Muscle of leg (tissue), 11 donors: ENCODE results near the gene ELOVL7. TPM values are rescaled to one million over a fixed set of nuclear protein-coding genes. Genes with fewer than 3 reads are reported as not detected.
"Not testable (repeated sequence)": the region's sequence is repeated elsewhere in the genome, so short reads cannot be mapped to it uniquely, and the experiment has no call there.

ENCODE experiments used
- DNase-seq: peaks from one replicate; pipeline ENCODE4 v3.0.0; 2013
- H3K27ac ChIP-seq: one replicate; pipeline ENCODE4 v1.5.1; 2013; ENCODE audit warnings: mild to moderate bottlenecking, low read length, control low read depth
- H3K27me3 ChIP-seq: one replicate; pipeline ENCODE4 v1.6.1; 2013; ENCODE audit warnings: low read length; ENCODE audit not compliant: control insufficient read depth, insufficient read depth
- H3K36me3 ChIP-seq: one replicate; pipeline ENCODE4 v1.6.1; 2013; ENCODE audit warnings: low read length; ENCODE audit not compliant: control insufficient read depth, insufficient read depth
- H3K4me1 ChIP-seq: one replicate; pipeline ENCODE4 v1.6.1; 2013; ENCODE audit warnings: low read length; ENCODE audit not compliant: control insufficient read depth, insufficient read depth
- H3K4me3 ChIP-seq: one replicate; pipeline ENCODE4 v1.5.1; 2013; ENCODE audit warnings: low read length, control low read depth
- H3K9me3 ChIP-seq: replicated peaks from 2 replicates; pipeline ENCODE4 v1.6.1; 2013; ENCODE audit warnings: low read depth, low read length; ENCODE audit not compliant: control insufficient read depth
- WGBS: methylation state at CpG from one replicate; pipeline ENCODE4 v1.1.5; 2013; ENCODE audit warnings: missing lambda C conversion rate; ENCODE audit not compliant: insufficient coverage; 5-methylcytosine and 5-hydroxymethylcytosine counted together
- polyA plus RNA-seq, 8 donors: library from polyadenylated mRNA; unstranded; fragments of 120-200 nt; gene quantifications; one replicate each; pipeline versions ENCODE4 v1.2.1 to v1.2.3, GENCODE V29; 2013; ENCODE audit warnings: inconsistent platforms in 1 of 8, low replicate concordance in 1 of 8; ENCODE audit not compliant: insufficient read length in 8 of 8, insufficient read depth in 1 of 8
- total RNA-seq: library from RNA; stranded (reverse); fragments of 120-200 nt; gene quantifications from one replicate; pipeline ENCODE4 v1.2.4, GENCODE V29; 2013

Gene ELOVL7
- total and polyA plus RNA-seq, 9 donors: 0.11 to 3.4 (median 0.21) TPM

DNA sequence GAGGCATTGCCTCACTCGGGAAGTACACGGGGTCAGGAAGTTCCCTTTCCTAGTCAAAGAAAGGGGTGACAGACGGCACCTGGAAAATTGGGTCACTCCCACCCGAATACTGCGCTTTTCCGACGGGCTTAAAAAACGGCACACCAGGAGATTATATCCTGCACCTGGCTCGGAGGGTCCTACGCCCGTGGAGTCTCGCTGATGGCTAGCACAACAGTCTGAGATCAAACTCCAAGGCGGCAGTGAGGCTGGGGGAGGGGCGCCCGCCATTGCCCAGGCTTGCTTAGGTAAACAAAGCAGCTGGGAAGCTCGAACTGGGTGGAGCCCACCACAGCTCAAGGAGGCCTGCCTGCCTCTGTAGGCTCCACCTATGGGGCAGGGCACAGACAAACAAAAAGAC lies 16.5 kb upstream of the ELOVL7 start:
- 88% methylated on average over 6 of the region's 16 CpGs for WGBS
- not testable (repeated sequence) for DNase-seq, H3K4me1 ChIP-seq, H3K27me3 ChIP-seq, H3K4me3 ChIP-seq, H3K27ac ChIP-seq, H3K9me3 ChIP-seq, H3K36me3 ChIP-seq

DNA sequence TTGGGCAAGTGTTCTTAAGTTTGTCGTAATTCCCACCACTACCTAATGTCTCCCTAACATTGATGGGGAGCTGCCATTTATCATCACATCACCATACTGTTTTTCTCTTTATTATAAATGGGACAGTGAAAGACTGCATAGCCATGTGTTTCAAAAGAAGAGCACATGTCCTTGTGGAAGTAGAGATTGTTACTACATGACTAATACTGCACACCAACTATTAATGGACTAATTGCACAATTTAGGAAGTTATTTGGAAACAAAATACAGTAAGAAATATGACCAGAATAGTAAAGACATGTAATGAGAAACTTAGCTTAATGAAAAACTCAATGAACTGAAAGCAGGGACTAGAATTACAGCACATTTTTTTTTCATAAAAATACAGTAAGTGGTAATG lies 12.0 kb upstream of the ELOVL7 start:
- DNase-seq: no peak
- Histone ChIP-seq H3K36me3 (no peaks in the 10 kb centered on the region), H3K4me3 (no peak overlapping the region), H3K4me1 (no peaks in the 10 kb centered on the region), H3K9me3 (peaks cover 4% of the 10 kb centered on the region), H3K27me3 (no peaks in the 10 kb centered on the region), H3K27ac (no peak overlapping the region)
- no CpG with 5 or more reads among the region's 1 CpG for WGBS

DNA sequence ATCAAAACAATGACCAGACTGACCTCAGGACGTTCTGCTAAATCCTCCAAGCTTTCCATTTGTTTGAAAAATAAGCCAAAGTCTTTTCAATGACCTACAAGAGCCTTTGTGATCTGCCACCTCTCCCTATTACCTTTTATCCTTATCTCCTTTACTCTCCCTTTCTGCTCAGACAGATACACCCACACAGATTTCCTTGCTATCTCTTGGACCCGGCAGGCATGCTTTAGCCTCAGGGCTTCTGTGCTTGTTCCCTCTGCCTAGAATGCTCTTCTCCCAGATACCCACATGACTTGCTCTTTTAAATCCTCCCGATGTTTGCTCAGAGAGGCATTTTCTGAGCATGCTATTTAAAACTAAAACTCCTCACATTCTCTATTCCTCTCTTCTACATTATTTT lies 8.9 kb upstream of the ELOVL7 start:
- Histone ChIP-seq H3K36me3 (no peaks in the 10 kb centered on the region), H3K9me3 (peaks cover 4% of the 10 kb centered on the region), H3K4me1 (no peaks in the 10 kb centered on the region), H3K27me3 (no peaks in the 10 kb centered on the region), H3K27ac (no peak overlapping the region), H3K4me3 (no peak overlapping the region)
- no peak for DNase-seq
- WGBS: 40% methylated on average over 3 of the region's 3 CpGs

DNA sequence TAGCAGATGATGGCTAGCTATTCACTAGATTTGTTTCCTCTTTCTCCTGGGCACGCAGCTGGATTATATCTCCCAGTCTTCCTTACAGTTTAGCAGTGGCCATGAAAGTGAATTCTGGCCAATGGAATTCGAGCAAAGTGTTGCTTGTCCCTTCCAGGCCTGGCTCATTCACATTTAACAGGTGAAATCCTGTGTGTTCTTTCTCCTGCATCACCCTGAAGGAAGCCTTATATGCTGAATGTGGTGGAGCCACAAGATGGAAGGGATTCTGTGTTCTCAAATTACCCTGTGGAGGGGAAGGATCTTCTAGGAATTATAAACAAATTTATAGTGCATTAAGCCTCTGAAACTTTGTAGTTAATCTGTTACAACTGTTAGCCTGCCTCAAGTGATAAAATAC lies 8.2 kb upstream of the ELOVL7 start:
- Histone ChIP-seq H3K36me3 (no peaks in the 10 kb centered on the region), H3K4me3 (no peak overlapping the region), H3K9me3 (no peaks in the 10 kb centered on the region), H3K27me3 (peaks cover 2% of the 10 kb centered on the region), H3K27ac (no peak overlapping the region), H3K4me1 (no peaks in the 10 kb centered on the region)
- WGBS: 80% methylated on average over 1 of the region's 2 CpGs
- DNase-seq: no peak

DNA sequence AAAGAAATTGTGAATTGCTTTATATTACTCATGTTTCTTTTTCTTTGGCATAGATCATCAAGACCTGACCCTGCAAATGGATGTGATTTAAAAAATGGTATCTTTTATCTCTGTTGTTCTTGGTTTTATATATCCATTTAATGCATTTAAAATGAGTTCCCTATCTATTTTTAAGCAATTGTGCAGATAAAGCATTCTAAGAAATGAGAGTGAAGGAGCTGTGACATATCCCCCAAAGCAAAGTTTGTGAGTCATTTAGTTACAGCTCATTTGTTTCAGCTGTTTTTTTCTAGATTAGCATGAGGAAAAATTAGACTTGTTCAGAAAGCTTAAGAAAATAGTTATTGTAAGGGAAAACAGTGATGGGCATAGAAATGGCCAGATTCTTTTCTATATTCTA lies 7.6 kb upstream of the ELOVL7 start:
- Histone ChIP-seq H3K27me3 (peaks cover 3% of the 10 kb centered on the region), H3K4me3 (no peak overlapping the region), H3K4me1 (no peaks in the 10 kb centered on the region), H3K27ac (no peak overlapping the region), H3K36me3 (no peaks in the 10 kb centered on the region), H3K9me3 (no peaks in the 10 kb centered on the region)
- DNase-seq: no peak

DNA sequence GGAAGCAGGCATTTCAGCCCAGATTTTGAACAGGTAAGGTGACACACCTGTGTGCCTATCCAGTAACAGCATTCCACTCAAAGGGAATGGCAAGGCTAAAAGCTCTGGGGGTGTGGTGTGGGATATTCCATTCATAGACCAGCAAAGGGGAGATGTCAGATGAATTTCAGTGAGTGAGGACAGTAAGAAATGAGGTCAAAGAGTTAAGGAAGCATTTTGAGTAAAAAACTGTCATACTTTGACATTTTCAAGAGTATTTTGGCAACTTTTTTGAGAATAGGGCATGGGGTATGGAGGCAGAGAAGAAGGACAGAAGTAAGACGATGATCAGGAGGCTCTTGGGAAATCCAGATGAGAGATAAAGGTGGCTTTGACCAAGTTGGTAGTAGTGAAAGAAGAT lies 2.2 kb upstream of the ELOVL7 start:
- H3K27me3 ChIP-seq: peaks cover 43% of the 10 kb centered on the region
- 88% methylated on average over 1 of the region's 1 CpG for WGBS
- no peaks in the 10 kb centered on the region for H3K36me3 ChIP-seq
- H3K9me3 ChIP-seq: no peaks in the 10 kb centered on the region
- H3K27ac ChIP-seq: no peak overlapping the region
- H3K4me3 ChIP-seq: no peak overlapping the region
- no peak for DNase-seq
- H3K4me1 ChIP-seq: peaks cover 11% of the 10 kb centered on the region

DNA sequence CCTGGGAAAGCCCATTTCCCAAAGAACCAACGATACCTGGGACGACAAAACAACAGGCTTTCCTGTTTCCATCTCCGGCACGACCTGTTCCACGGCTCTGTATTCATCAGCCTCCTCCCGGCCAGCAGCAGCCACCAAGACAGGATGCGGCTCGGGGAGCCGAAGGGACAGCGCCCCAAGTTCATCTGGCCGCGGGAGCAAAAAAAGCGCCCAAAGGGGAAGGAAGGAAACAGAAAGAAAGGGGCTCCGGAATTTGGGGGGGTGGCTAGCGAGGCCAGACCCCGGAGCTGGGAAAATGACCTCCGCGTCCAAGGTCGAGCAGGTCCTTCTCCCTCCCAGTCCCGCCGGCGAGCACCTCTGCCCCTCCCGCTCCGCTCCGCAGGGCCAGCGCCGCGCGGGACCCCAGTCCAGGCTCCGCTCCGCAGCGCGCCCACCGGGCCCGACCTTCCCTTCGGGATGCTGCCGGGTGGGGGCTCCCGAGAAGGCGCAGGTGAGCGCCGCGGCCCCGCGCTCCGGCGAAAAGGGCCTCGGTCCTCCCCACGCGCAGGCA lies 608 bp downstream of the ELOVL7 start:
- Histone ChIP-seq H3K4me3 (peak overlapping the region; percentile 57), H3K4me1 (peaks cover 11% of the 10 kb centered on the region), H3K9me3 (no peaks in the 10 kb centered on the region), H3K36me3 (no peaks in the 10 kb centered on the region), H3K27ac (no peak overlapping the region), H3K27me3 (peaks cover 54% of the 10 kb centered on the region)
- DNase-seq: peak; percentile 4
- WGBS: under 1% methylated on average over 49 of the region's 49 CpGs

DNA sequence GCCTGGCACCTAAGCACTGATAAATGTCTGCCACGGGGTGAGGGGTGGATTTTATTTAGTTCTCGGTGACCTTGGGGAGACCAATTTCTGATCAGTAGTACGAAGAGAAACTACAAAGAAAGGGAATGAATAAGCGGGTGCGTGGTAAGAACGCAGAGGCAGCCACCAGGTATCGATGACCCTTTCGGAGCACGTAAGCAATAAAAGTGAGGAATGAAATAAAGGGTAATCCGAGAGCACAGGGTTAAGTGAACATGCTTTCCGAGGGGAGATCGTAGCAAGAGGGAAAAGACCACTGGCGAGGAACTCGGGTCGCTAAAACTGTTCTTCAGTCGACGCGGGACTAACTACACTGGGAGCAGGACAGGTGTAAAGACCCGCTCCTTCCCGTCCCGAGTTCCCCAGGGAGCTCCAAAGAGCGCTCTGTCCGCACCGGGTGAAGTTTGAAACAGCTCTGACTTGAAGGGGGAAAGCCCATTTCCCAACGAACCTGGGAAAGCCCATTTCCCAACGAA lies 1.1 kb downstream of the ELOVL7 start:
- H3K27ac ChIP-seq: no peak overlapping the region
- H3K36me3 ChIP-seq: no peaks in the 10 kb centered on the region
- H3K4me3 ChIP-seq: peak overlapping the region; percentile 57
- no peaks in the 10 kb centered on the region for H3K9me3 ChIP-seq
- peaks cover 11% of the 10 kb centered on the region for H3K4me1 ChIP-seq
- H3K27me3 ChIP-seq: peaks cover 54% of the 10 kb centered on the region
- 5% methylated on average over 17 of the region's 26 CpGs for WGBS
- DNase-seq: no peak

DNA sequence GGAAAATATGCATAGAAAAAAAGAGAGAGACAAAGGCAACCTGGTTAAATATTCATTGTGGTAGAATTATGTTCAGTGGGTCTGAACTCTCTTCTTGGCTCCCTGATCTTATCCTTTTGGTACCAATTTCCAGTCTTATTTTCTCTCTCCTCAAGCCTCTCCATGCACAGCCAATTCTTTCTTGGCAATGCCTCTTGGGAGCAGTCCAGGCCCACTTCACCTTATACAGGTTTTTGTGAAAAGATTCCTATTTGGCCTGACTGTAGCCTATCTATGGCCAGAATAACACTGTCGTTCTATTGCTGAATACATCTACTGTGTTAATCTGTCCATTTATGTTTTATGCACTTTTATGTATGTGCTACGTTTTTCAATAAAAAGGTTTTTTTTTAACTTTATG lies 2.7 kb downstream of the ELOVL7 start:
- no peak for DNase-seq

DNA sequence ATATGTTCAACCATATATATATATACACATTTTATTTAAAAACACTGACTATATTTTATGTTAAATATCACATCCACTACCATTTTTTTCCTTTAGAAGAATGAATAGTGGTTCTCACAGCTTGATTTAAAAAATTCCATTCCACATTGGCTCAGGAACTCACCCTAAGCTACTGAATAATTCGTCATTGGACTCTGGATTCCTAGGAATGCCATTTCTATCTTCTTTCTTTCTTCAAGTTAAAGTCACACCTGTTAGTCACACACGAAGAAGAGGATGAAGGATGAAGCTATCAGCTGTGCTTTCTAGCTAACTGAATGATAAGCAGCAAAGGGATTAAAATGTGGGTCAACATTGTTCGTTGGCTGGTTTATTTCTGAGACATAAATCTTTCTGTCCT lies 7.9 kb downstream of the ELOVL7 start:
- no peak for DNase-seq
- Histone ChIP-seq H3K27ac (no peak overlapping the region), H3K27me3 (peaks cover 10% of the 10 kb centered on the region), H3K4me1 (no peaks in the 10 kb centered on the region), H3K36me3 (no peaks in the 10 kb centered on the region), H3K9me3 (no peaks in the 10 kb centered on the region), H3K4me3 (no peak overlapping the region)
- WGBS: 0% methylated on average over 1 of the region's 3 CpGs

More for the DNA sequence above, 2.7 kb downstream of the ELOVL7 start:
- Histone ChIP-seq H3K36me3 (no peaks in the 10 kb centered on the region), H3K4me1 (peaks cover 11% of the 10 kb centered on the region), H3K27me3 (peaks cover 51% of the 10 kb centered on the region), H3K4me3 (no peak overlapping the region), H3K9me3 (no peaks in the 10 kb centered on the region), H3K27ac (no peak overlapping the region)
- no CpG with 5 or more reads among the region's 2 CpGs for WGBS

DNA sequence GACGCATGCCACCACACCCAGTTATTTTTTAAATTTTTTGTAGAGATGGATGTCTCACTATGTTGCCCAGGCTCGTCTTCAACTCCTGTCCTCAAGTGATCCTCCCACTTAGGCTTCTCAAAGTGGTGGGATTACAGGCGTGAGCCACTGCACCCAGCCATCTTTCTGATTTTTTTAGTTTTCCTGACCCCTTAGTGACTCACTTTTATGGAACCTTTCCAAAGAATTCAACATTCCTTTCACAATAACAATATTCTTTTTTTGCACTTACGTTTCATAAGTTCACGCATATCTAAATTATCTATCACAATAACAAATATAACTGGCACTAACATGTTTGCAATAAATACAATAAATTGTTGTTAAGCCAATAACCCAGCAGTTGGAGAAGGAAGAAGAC lies 8.5 kb downstream of the ELOVL7 start:
- Histone ChIP-seq H3K27ac (no peak overlapping the region), H3K4me3 (no peak overlapping the region), H3K27me3 (peaks cover 7% of the 10 kb centered on the region), H3K4me1 (no peaks in the 10 kb centered on the region), H3K36me3 (no peaks in the 10 kb centered on the region), H3K9me3 (no peaks in the 10 kb centered on the region)
- no peak for DNase-seq
- WGBS: 84% methylated on average over 2 of the region's 5 CpGs
